Measurements from ENCODE around the gene INTS14. TPM values are rescaled to one million over a fixed set of nuclear protein-coding genes. Genes with fewer than 3 reads are reported as not detected.

Gene INTS14
- total and polyA plus RNA-seq, 2 of the 8 experiments (the other 6 are each of a cell fraction or from before 2014, with no cell fraction given): 33.1 to 33.7 TPM

DNA sequence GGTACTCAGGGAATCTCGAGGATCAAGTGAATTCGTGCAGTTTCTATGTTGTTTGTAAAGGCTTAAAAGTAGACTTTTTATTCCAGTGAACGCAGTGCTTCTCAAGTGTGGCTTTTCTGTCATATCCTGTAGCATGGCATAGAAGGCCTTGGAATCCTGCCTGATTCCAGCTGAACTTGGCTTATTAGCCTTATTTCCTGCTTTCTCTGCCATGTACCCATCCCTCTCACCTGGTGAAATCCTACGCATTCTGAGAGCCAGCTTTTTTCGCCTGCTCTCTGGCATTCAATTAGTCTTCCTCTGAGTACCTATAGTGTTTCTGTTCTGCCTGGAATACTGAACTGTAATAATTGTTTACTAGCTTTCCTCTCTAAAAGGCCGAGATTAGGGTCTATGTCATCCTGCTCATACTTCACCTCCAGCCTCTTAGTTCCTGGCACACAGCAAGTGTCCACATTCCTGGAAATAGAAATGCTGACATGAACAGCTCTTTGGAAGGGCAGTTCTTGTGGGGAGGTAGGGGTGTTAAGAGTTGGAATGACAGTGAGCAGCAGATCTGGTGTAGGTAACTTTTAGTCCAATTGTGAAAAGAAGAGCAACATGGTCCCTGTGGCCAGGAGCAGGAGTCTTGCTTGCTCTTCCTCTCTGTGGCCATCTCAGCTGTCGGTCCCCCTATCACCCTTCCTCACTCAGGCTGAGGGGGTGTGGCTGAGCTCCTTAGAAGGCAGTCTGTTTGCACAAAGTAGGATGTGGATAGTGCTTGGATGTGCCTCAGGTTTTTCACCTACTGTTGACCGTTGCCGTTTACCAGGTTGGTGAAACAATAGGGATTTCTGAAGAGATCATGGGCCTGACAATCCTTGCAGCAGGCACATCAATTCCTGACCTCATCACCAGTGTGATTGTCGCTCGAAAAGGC is 41.2 kb upstream of the INTS14 start (continued):
- TF ChIP-seq GTF2F1 (IDR thresholded peaks at IDR 0.05; ENCODE audit: borderline replicate concordance, low read depth, low read length): no peak
- no peak for TF ChIP-seq KDM1A (IDR thresholded peaks at IDR 0.05; ENCODE audit: borderline replicate concordance, low read length)
